ENCODE results near the gene KMT2D. TPM values are rescaled to one million over a fixed set of nuclear protein-coding genes. Genes with fewer than 3 reads are reported as not detected.

The KMT2D gene
- total and polyA plus RNA-seq, 2 donors (not counting 3 experiments of a cell fraction or from before 2014, with no cell fraction given), result 15.1 to 120 TPM

GRCh38 chr12:49054096-49054495, 6.5 kb downstream of the KMT2D start:
- Histone ChIP-seq H3K9me1 (replicated peaks; ENCODE audit: control insufficient read depth, extremely low read depth, insufficient read depth, low read length) (no peaks in the 10 kb centered on the region), H3K9ac (replicated peaks; ENCODE audit: extremely low read depth, insufficient read depth, low read length) (no peak overlapping the region), H3K27ac (ENCODE audit: insufficient read depth, low read depth, low read length) (no peak overlapping the region), H3K79me2 (ENCODE audit: control insufficient read depth, insufficient read depth, low read length) (peaks cover 80% of the 10 kb centered on the region), H3K4me2 (ENCODE audit: insufficient read depth, low read length) (no peak overlapping the region), H3K9me3 (replicated peaks; ENCODE audit: control insufficient read depth, insufficient read depth, low read length) (no peaks in the 10 kb centered on the region), H3K27me3 (ENCODE audit: control insufficient read depth in 2 of 2, insufficient read depth in 2 of 2, low read length in 2 of 2) (no peaks in the 10 kb centered on the region), H4K20me1 (replicated peaks; ENCODE audit: control insufficient read depth, extremely low read depth, insufficient read depth, low read length) (peaks cover 7% of the 10 kb centered on the region), H2AFZ (ENCODE audit: low read depth, low read length) (no peak overlapping the region), H3K36me3 (ENCODE audit: control insufficient read depth in 2 of 2, extremely low read depth in 1 of 2, insufficient read depth in 2 of 2, low read length in 2 of 2) (peaks cover 28 to 59% of the 10 kb centered on the region in 2 experiments), H3K4me3 (replicated peaks in 1 of 3; ENCODE audit: insufficient read depth in 1 of 3, low read depth in 1 of 3, low read length in 3 of 3) (no peak overlapping the region), H3K4me1 (ENCODE audit: control insufficient read depth, extremely low read depth, insufficient read depth, low read length) (peaks cover 40% of the 10 kb centered on the region)
- dilution Hi-C loops (cut with MboI; ENCODE audit: extremely low pct_ligation_motif_present, low sequenced_read_pairs) (no loop called here), intact Hi-C loops (cut with micrococcal nuclease) (no loop called here)
- FAIRE-seq (no peak), DNase-seq (ENCODE audit: low read depth, low spot score) (no peak)
- no TSS peak for BruUV-seq (replicated peaks)
- ChIA-PET POLR2A (no interaction called here), CTCF (interaction anchor here (1.4 kb wide), 1 partner anchor 10 kb away, joined by 9 read pairs; no protein-coding TSS in a partner anchor)
- TF ChIP-seq MAX (IDR thresholded peaks at IDR 0.05; ENCODE audit: insufficient read depth, insufficient read length) (no peak), FOS (IDR thresholded peaks at IDR 0.05; ENCODE audit: borderline replicate concordance, insufficient read depth, low read length) (no peak), MYC (IDR thresholded peaks at IDR 0.05; ENCODE audit: low read depth, low read length) (no peak), GATA2 (IDR thresholded peaks at IDR 0.05; ENCODE audit: insufficient read depth, insufficient read length, low read depth, low read length) (no peak), JUN (IDR thresholded peaks at IDR 0.05; ENCODE audit: borderline replicate concordance, insufficient read depth, insufficient read length, low read depth) (no peak), POLR2A (IDR thresholded peaks at IDR 0.05; ENCODE audit: low read depth, low read length) (no peak), POLR2AphosphoS5 (IDR thresholded peaks at IDR 0.05; ENCODE audit: insufficient read depth, low read depth, low read length) (no peak), EZH2 (IDR thresholded peaks at IDR 0.05; ENCODE audit: borderline replicate concordance, low read depth, low read length, severe bottlenecking) (no peak)
- TF ChIP-seq, protein P1, sequence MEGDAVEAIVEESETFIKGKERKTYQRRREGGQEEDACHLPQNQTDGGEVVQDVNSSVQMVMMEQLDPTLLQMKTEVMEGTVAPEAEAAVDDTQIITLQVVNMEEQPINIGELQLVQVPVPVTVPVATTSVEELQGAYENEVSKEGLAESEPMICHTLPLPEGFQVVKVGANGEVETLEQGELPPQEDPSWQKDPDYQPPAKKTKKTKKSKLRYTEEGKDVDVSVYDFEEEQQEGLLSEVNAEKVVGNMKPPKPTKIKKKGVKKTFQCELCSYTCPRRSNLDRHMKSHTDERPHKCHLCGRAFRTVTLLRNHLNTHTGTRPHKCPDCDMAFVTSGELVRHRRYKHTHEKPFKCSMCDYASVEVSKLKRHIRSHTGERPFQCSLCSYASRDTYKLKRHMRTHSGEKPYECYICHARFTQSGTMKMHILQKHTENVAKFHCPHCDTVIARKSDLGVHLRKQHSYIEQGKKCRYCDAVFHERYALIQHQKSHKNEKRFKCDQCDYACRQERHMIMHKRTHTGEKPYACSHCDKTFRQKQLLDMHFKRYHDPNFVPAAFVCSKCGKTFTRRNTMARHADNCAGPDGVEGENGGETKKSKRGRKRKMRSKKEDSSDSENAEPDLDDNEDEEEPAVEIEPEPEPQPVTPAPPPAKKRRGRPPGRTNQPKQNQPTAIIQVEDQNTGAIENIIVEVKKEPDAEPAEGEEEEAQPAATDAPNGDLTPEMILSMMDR (IDR thresholded peaks at IDR 0.05; ENCODE audit: extremely low read depth in 1 of 2, insufficient read depth in 1 of 2, low read depth in 1 of 2, low read length in 2 of 2), result no peak

Data from endothelial cell of umbilical vein (primary cell).